Spinal cord (tissue), 10 donors: ENCODE measurements around the gene KDELR3. TPM values are rescaled to one million over a fixed set of nuclear protein-coding genes. Genes with fewer than 3 reads are reported as not detected.
A peak's percentile ranks its signal among the peaks of the same experiment; 100 is the strongest.

Experiments used
- DNase-seq, 6 donors: peaks; one replicate each; pipeline versions ENCODE4 v3.0.0 to v3.0.0-alpha.2; 2013 to 2015; ENCODE audit warnings: low spot score in 6 of 6, low read depth in 4 of 6
- H3K27ac ChIP-seq: one replicate; pipeline ENCODE4 v1.5.1; 2013; ENCODE audit warnings: low read depth, low read length, control low read depth
- H3K27me3 ChIP-seq: one replicate; pipeline ENCODE4 v1.6.1; 2013; ENCODE audit warnings: low read length; ENCODE audit not compliant: control insufficient read depth, insufficient read depth
- H3K36me3 ChIP-seq: one replicate; pipeline ENCODE4 v1.6.1; 2013; ENCODE audit warnings: low read length; ENCODE audit not compliant: control insufficient read depth, insufficient read depth
- H3K4me1 ChIP-seq: one replicate; pipeline ENCODE4 v1.6.1; 2013; ENCODE audit warnings: low read length; ENCODE audit not compliant: control insufficient read depth, insufficient read depth
- H3K4me3 ChIP-seq: one replicate; pipeline ENCODE4 v1.5.1; 2013; ENCODE audit warnings: low read depth, low read length, control low read depth
- H3K9me3 ChIP-seq: one replicate; pipeline ENCODE4 v1.6.1; 2013; ENCODE audit warnings: low read length; ENCODE audit not compliant: control insufficient read depth, insufficient read depth
- WGBS: methylation state at CpG from one replicate; pipeline ENCODE4 v1.1.5; 2013; ENCODE audit warnings: missing lambda C conversion rate; ENCODE audit not compliant: insufficient coverage; 5-methylcytosine and 5-hydroxymethylcytosine counted together
- polyA plus RNA-seq, 2 donors: library from polyadenylated mRNA; unstranded; fragments of 120-200 nt; gene quantifications; one replicate each; pipeline ENCODE4 v1.2.1, GENCODE V29; 2013; ENCODE audit not compliant: insufficient read length in 2 of 2
- total RNA-seq, 2 donors: library from RNA; depleted of rRNA in 1 of 2; stranded (reverse); fragments of 120-200 nt in 1 of 2; fragments of >200 nt in 1 of 2; gene quantifications; one replicate each; pipeline versions ENCODE4 v1.2.3 to v1.2.4, GENCODE V29; 2013 to 2014
- donor health status: healthy.

Gene KDELR3
- total and polyA plus RNA-seq, 4 donors = 3.8 to 28.5 (median 18.0) TPM

- Histone ChIP-seq H3K36me3 (peaks cover 6% of the 10 kb centered on the region), H3K4me1 (peaks cover 24% of the 10 kb centered on the region), H3K27ac (peak overlapping the region; percentile 100), H3K9me3 (no peaks in the 10 kb centered on the region), H3K4me3 (peak overlapping the region; percentile 68), H3K27me3 (no peaks in the 10 kb centered on the region)
- WGBS = 0% methylated on average over 69 of the region's 69 CpGs
- DNase-seq = peak; percentile 38 to 89 (median 63)
Measured at GRCh38 chr22:38505541-38506117, 37.7 kb downstream of the KDELR3 start.

- H3K36me3 ChIP-seq = peaks cover 6% of the 10 kb centered on the region
- WGBS = 0% methylated on average over 83 of the region's 83 CpGs
- DNase-seq = peak; percentile 97 to 100 (median 98)
- no peaks in the 10 kb centered on the region for H3K27me3 ChIP-seq
- peak within 1 kb of the TSS; percentile 100 for H3K27ac ChIP-seq
- peak within 1 kb of the TSS; percentile 68 for H3K4me3 ChIP-seq
- no peaks in the 10 kb centered on the region for H3K9me3 ChIP-seq
- H3K4me1 ChIP-seq = peaks cover 24% of the 10 kb centered on the region
Measured at GRCh38 chr22:38506118-38506962, 38.4 kb downstream of the KDELR3 start, which contains the start of gene DDX17. TSS of gene DDX17 (minus strand) at chr22:38506311.

DNA sequence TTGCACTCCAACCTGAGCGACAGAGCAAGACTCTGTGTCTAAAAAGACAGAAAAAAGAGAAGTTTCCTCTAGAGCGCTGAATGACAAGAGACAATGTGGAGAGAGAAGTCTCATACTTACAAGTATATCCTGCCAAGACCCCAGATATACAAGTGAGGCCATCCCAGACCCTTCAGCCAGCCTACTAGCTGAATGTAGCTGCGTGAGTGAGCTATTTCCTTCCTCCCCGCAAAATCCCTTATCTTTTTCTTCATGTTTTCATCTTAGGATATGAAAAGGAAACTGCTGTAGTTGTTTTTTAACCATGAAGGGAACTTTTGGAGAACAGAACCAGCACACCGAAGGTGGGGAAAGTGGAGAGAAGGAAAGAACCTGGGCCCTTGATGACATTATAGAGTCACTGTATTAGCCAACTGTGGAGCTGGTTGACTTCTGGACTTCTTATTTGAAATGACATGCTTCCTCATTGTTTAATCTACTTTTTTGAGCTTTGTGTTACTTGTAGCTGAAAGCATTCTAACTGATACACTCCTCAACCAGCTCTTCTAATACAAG, 42.6 kb downstream of the KDELR3 start:
- Histone ChIP-seq H3K36me3 (no peaks in the 10 kb centered on the region), H3K4me3 (no peak overlapping the region), H3K27me3 (no peaks in the 10 kb centered on the region), H3K9me3 (no peaks in the 10 kb centered on the region), H3K27ac (no peak overlapping the region), H3K4me1 (peaks cover 18% of the 10 kb centered on the region)
- 100% methylated on average over 1 of the region's 5 CpGs for WGBS
- no peak for DNase-seq

DNA sequence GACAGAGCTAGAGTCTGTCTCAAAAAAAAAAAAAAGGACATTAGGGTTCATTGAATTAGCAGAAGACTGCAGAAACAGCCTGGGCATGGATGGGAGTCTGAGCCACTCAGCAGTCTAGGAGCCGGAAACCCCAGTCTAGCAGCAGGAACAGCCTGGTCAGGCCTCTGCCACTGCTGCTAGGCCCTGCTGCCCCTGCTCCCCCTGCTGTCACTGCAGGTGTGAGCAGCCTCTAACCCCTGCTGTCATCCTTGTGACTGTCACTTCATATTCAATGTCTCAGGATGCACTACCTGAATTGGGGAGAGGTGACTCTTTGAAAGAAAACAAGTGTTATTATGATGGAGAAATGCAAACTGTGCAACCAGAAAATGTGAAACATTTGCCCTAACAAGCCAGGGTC, 45.2 kb downstream of the KDELR3 start:
- H3K4me1 ChIP-seq = peaks cover 6% of the 10 kb centered on the region
- H3K9me3 ChIP-seq = no peaks in the 10 kb centered on the region
- WGBS = 89% methylated on average over 1 of the region's 1 CpG
- no peak overlapping the region for H3K4me3 ChIP-seq
- no peaks in the 10 kb centered on the region for H3K36me3 ChIP-seq
- no peak overlapping the region for H3K27ac ChIP-seq
- no peak for DNase-seq
- H3K27me3 ChIP-seq = no peaks in the 10 kb centered on the region

DNA sequence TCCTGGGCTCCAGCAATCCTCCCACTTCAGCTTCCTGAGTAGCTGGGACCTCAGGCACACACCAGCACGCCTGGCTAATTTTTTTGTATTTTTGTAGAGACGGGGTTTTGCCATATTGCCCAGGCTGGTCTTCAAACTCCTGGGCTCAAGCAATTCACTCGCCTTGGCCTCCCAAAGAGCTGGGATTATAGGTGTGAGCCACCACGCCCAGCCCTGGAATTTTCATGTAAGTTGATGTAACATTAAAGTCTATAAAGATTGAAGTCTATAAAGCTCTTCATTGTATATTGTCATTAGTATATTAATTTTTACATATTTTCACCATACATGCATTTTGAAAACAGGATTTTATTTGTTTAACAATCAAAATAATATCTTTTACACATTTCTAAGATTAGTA, 50.7 kb downstream of the KDELR3 start:
- no peak for DNase-seq
- no peak overlapping the region for H3K4me3 ChIP-seq
- no peaks in the 10 kb centered on the region for H3K27me3 ChIP-seq
- 94% methylated on average over 2 of the region's 4 CpGs for WGBS
- no peaks in the 10 kb centered on the region for H3K36me3 ChIP-seq
- H3K27ac ChIP-seq = no peak overlapping the region
- H3K9me3 ChIP-seq = no peaks in the 10 kb centered on the region
- no peaks in the 10 kb centered on the region for H3K4me1 ChIP-seq

DNA sequence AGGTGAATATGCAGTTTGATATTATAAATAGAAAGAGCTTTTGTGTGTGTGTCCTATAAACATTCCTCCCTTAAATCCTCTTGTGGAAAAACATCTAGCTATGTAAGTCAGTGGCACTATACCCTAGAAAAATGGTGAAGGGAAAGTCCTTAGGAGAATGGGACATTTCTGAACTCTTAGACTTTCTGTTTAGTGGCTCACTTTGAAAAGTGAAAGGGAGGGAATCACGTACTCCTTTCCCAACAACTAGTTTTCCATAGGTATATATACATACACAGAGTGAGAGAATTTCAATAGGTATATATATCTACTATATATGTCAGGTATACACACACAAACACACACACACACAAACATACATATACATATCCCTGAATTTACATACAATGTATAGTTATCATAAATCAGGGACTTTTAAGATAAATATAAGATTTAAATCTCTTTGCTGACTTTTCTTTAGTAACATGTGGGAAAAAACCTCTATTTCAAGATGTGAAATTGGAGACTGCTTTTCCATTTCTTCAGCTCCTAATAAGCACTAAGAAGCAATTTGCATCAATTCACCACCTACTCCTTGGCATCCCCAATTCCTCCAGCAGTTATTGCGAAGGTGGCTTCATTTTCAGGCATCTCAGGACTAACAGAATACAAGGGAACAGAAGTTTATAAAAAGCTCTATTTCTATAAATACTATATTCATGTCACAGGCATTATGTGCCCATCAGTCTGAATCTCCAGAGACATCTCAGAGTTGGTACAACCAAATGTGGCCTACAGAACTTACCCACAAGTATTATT, 51.8 kb downstream of the KDELR3 start:
- H3K4me3 ChIP-seq = no peak overlapping the region
- no peaks in the 10 kb centered on the region for H3K36me3 ChIP-seq
- no CpG with 5 or more reads among the region's 2 CpGs for WGBS
- H3K27me3 ChIP-seq = no peaks in the 10 kb centered on the region
- H3K27ac ChIP-seq = no peak overlapping the region
- no peaks in the 10 kb centered on the region for H3K4me1 ChIP-seq
- H3K9me3 ChIP-seq = no peaks in the 10 kb centered on the region
- DNase-seq = no peak

DNA sequence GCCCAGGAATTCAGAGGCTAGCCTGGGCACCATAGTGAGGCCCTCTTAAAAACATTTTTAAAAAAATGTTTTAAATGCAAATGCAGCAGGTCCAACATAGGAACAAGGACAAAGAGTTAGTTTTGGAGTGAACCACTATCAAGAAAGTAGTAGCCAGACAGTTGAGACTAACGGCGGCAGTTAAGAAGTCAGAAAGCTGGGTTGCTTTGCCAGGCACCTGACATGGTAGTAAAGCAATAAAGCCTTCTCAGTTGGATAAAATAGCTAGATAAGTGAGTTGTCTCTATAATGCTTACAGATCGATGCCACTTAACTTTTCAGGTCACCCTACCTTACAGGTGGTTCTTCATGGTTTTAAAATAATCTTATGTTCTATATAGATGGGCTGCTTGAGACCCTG, 55.1 kb downstream of the KDELR3 start:
- H3K4me3 ChIP-seq = no peak overlapping the region
- H3K4me1 ChIP-seq = no peaks in the 10 kb centered on the region
- H3K9me3 ChIP-seq = no peaks in the 10 kb centered on the region
- H3K36me3 ChIP-seq = no peaks in the 10 kb centered on the region
- no peak overlapping the region for H3K27ac ChIP-seq
- no peak for DNase-seq
- WGBS = 83% methylated on average over 2 of the region's 3 CpGs
- H3K27me3 ChIP-seq = no peaks in the 10 kb centered on the region

DNA sequence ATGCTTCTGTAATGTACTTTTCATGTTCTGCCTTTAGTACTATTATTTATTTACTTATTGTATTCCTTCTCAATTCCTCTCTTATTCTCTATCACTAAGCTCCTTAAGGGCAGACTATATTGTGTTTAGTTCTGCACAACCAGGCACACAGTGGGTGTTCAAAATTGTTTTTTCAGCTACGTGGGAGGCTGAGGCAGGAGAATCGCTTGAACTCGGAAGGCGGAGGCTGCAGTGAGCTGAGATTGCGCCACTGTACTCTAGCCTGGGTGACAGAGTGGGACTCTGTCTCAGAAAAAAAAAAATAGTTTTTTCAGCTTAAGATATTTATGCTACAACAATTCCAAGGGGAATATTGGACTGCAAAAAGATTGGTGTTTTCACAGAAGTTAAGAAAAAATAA, 55.6 kb downstream of the KDELR3 start:
- DNase-seq = no peak
- no peaks in the 10 kb centered on the region for H3K4me1 ChIP-seq
- H3K27ac ChIP-seq = no peak overlapping the region
- H3K36me3 ChIP-seq = no peaks in the 10 kb centered on the region
- WGBS = 97% methylated on average over 5 of the region's 5 CpGs
- no peak overlapping the region for H3K4me3 ChIP-seq
- H3K27me3 ChIP-seq = no peaks in the 10 kb centered on the region
- no peaks in the 10 kb centered on the region for H3K9me3 ChIP-seq

GRCh38 chr22:38524429-38524828, 56.5 kb downstream of the KDELR3 start:
- WGBS = 79% methylated on average over 2 of the region's 3 CpGs
- H3K4me3 ChIP-seq = no peak overlapping the region
- H3K27ac ChIP-seq = no peak overlapping the region
- DNase-seq = no peak
- no peaks in the 10 kb centered on the region for H3K4me1 ChIP-seq
- H3K27me3 ChIP-seq = no peaks in the 10 kb centered on the region
- H3K9me3 ChIP-seq = no peaks in the 10 kb centered on the region
- H3K36me3 ChIP-seq = no peaks in the 10 kb centered on the region
